ENCODE measurements around the gene LTB4R2.
"Not testable (repeated sequence)": the region's sequence is repeated elsewhere in the genome, so short reads cannot be mapped to it uniquely, and the experiment has no call there.

The LTB4R2 gene

GRCh38 chr14:24321212-24321975, 11.5 kb downstream of the LTB4R2 start:
- no peak for DNase-seq

GRCh38 chr14:24322672-24323071, 12.7 kb downstream of the LTB4R2 start:
- DNase-seq = no peak

GRCh38 chr14:24323341-24323740, 13.4 kb downstream of the LTB4R2 start:
- DNase-seq = no peak

- no peak for DNase-seq
Observed at GRCh38 chr14:24324024-24324423, 14.1 kb downstream of the LTB4R2 start.

GRCh38 chr14:24325041-24325530, 15.1 kb downstream of the LTB4R2 start:
- DNase-seq = no peak

GRCh38 chr14:24325963-24326362, 16.0 kb downstream of the LTB4R2 start:
- no peak for DNase-seq

GRCh38 chr14:24327303-24327702, 17.4 kb downstream of the LTB4R2 start:
- DNase-seq = no peak

- not testable (repeated sequence) for DNase-seq
Observed at GRCh38 chr14:24327914-24328313, 18.0 kb downstream of the LTB4R2 start.

- DNase-seq = no peak
Observed at GRCh38 chr14:24329073-24329663, 19.2 kb downstream of the LTB4R2 start.

- DNase-seq = no peak
Observed at GRCh38 chr14:24329736-24330135, 19.8 kb downstream of the LTB4R2 start.

- DNase-seq = no peak
Observed at GRCh38 chr14:24330973-24331674, 21.2 kb downstream of the LTB4R2 start.

GRCh38 chr14:24331731-24332267, 21.9 kb downstream of the LTB4R2 start:
- DNase-seq = no peak

- no peak for DNase-seq
Observed at GRCh38 chr14:24332268-24332993, 22.5 kb downstream of the LTB4R2 start.

GRCh38 chr14:24334431-24335291, 24.7 kb downstream of the LTB4R2 start, which contains the start of gene ADCY4:
Gene ADCY4 (minus strand): TSS chr14:24335071. CDS start chr14:24334652, 419 bp downstream.
- no peak for DNase-seq

GRCh38 chr14:24335461-24336171, 25.7 kb downstream of the LTB4R2 start:
- DNase-seq = no peak

- no peak for DNase-seq
Observed at GRCh38 chr14:24337144-24337823, 27.3 kb downstream of the LTB4R2 start.

GRCh38 chr14:24337824-24338175, 27.9 kb downstream of the LTB4R2 start:
- DNase-seq = no peak

- DNase-seq = no peak
Observed at GRCh38 chr14:24338843-24339242, 28.9 kb downstream of the LTB4R2 start.

- DNase-seq = no peak
Observed at GRCh38 chr14:24339284-24340151, 29.6 kb downstream of the LTB4R2 start, which contains the start of gene RIPK3. Gene RIPK3 (minus strand): TSS chr14:24339991. CDS start chr14:24339826, 165 bp downstream.

Measured in NCI-H2227 treated with DMSO at 0.1 percent for 48 hours (cell line).